GM19328 (cell line): ENCODE data around the gene HIGD1C.
A peak's percentile ranks its signal among the peaks of the same experiment; 100 is the strongest.
"Not testable (repeated sequence)": the region's sequence is repeated elsewhere in the genome, so short reads cannot be mapped to it uniquely, and the experiment has no call there.

ENCODE experiments used
- ATAC-seq: cut with Tn5 transposase; IDR thresholded peaks from one replicate; pipeline ENCODE4 v1.9.1; 2021; ENCODE audit warnings: mild to moderate bottlenecking, moderate library complexity; ENCODE audit not compliant: unreplicated experiment

HIGD1C gene

GRCh38 chr12:50952510-50952909 is at the start of gene HIGD1C:
Gene HIGD1C (plus strand): TSS chr12:50952544. CDS start chr12:50953999, 1,455 bp downstream.
- no peak for ATAC-seq

- not testable (repeated sequence) for ATAC-seq
Measured at GRCh38 chr12:50908479-50908878, 43.9 kb upstream of the HIGD1C start.

- ATAC-seq, result not testable (repeated sequence)
Measured at GRCh38 chr12:50912361-50912760, 40.0 kb upstream of the HIGD1C start.

- no peak for ATAC-seq
Measured at GRCh38 chr12:50913224-50913623, 39.1 kb upstream of the HIGD1C start.

- no peak for ATAC-seq
Measured at GRCh38 chr12:50914872-50915484, 37.4 kb upstream of the HIGD1C start.

GRCh38 chr12:50916292-50916691 is 36.1 kb upstream of the HIGD1C start:
- ATAC-seq, result no peak

- no peak for ATAC-seq
Measured at GRCh38 chr12:50918584-50919316, 33.6 kb upstream of the HIGD1C start.

- no peak for ATAC-seq
Measured at GRCh38 chr12:50922820-50923219, 29.5 kb upstream of the HIGD1C start.

- no peak for ATAC-seq
Measured at GRCh38 chr12:50923361-50924130, 28.8 kb upstream of the HIGD1C start.

GRCh38 chr12:50924131-50924438 is 28.3 kb upstream of the HIGD1C start:
- no peak for ATAC-seq

GRCh38 chr12:50924439-50925341 is 27.7 kb upstream of the HIGD1C start:
- peak; percentile 89 for ATAC-seq

- peak; percentile 17 for ATAC-seq
Measured at GRCh38 chr12:50925342-50925651, 27.0 kb upstream of the HIGD1C start.

GRCh38 chr12:50925920-50926319 is 26.4 kb upstream of the HIGD1C start:
- no peak for ATAC-seq

GRCh38 chr12:50926415-50926814 is 25.9 kb upstream of the HIGD1C start:
- no peak for ATAC-seq

GRCh38 chr12:50926932-50927331 is 25.4 kb upstream of the HIGD1C start:
- not testable (repeated sequence) for ATAC-seq

GRCh38 chr12:50927356-50927755 is 25.0 kb upstream of the HIGD1C start:
- no peak for ATAC-seq

GRCh38 chr12:50927766-50928224 is 24.5 kb upstream of the HIGD1C start:
- no peak for ATAC-seq

- ATAC-seq, result no peak
Measured at GRCh38 chr12:50928392-50928791, 24.0 kb upstream of the HIGD1C start.

- ATAC-seq, result no peak
Measured at GRCh38 chr12:50929831-50930230, 22.5 kb upstream of the HIGD1C start.

- not testable (repeated sequence) for ATAC-seq
Measured at GRCh38 chr12:50930477-50930876, 21.9 kb upstream of the HIGD1C start.

GRCh38 chr12:50932787-50933280 is 19.5 kb upstream of the HIGD1C start:
- no peak for ATAC-seq
